GM12878 (cell line): ENCODE data around the gene CACNA2D3.

Experiments
- BHLHE40 ChIP-seq, 2 experiments: fragments of 450-650 bp in 1 of 2; IDR thresholded peaks; 2 replicates each; pipeline ENCODE4 v1.6.1; 2011 to 2017; ENCODE audit warnings: low read depth in 2 of 2, borderline replicate concordance in 1 of 2, improper control_type of control experiment in 1 of 2, low read length in 1 of 2, mild to moderate bottlenecking in 1 of 2
- EZH2 ChIP-seq: IDR thresholded peaks from 2 replicates; pipeline ENCODE4 v1.6.1; 2012; ENCODE audit warnings: low read depth, mild to moderate bottlenecking, control low read depth, inconsistent platforms, low read length, borderline replicate concordance; ENCODE audit not compliant: control insufficient read depth
- GABPA ChIP-seq: IDR thresholded peaks from 2 replicates; pipeline ENCODE4 v1.6.1; 2014; ENCODE audit warnings: antibody characterized with exemption, low read depth, mild to moderate bottlenecking, inconsistent platforms
- JUND ChIP-seq: IDR thresholded peaks from 2 replicates; pipeline ENCODE4 v1.6.1; 2012; ENCODE audit warnings: low read depth, mild to moderate bottlenecking, low read length, improper control_type of control experiment, moderate library complexity
- PAX5 ChIP-seq: IDR thresholded peaks from 2 replicates; pipeline ENCODE4 v1.6.1; 2011; ENCODE audit warnings: low read depth, low read length, borderline replicate concordance
- POLR2A ChIP-seq: IDR thresholded peaks from 2 replicates; pipeline ENCODE4 v1.6.1; 2011; ENCODE audit warnings: low read depth, mild to moderate bottlenecking, low read length
- SMAD5 ChIP-seq: IDR thresholded peaks from 2 replicates; pipeline ENCODE4 v1.6.1; 2016; ENCODE audit warnings: antibody characterized with exemption, low read depth
- SREBF2 ChIP-seq: IDR thresholded peaks from 2 replicates; pipeline ENCODE4 v1.6.1; 2012; ENCODE audit warnings: mild to moderate bottlenecking, low read length
- STAT1 ChIP-seq: fragments of 450-650 bp; conservative IDR thresholded peaks from 2 replicates; pipeline ENCODE4 v1.6.1; 2014; ENCODE audit warnings: antibody characterized with exemption, mild to moderate bottlenecking
- TF ChIP-seq, protein P1 (sequence below): fragments of 450-650 bp; IDR thresholded peaks from 2 replicates; pipeline ENCODE4 v1.6.1; 2016; ENCODE audit warnings: mild to moderate bottlenecking, moderate library complexity, borderline replicate concordance
- TF ChIP-seq, protein P2 (sequence below), 3 experiments: IDR thresholded peaks in 2 of 3; conservative IDR thresholded peaks in 1 of 3; 2 replicates each; pipeline ENCODE4 v1.5.1; 2011; ENCODE audit warnings: low read depth in 3 of 3, low read length in 3 of 3, mild to moderate bottlenecking in 3 of 3, control low read depth in 2 of 3, moderate library complexity in 2 of 3, inconsistent platforms in 1 of 3, mixed read lengths in 1 of 3; ENCODE audit not compliant: control insufficient read depth in 2 of 3, insufficient read depth in 1 of 3; ENCODE audit errors: extremely low read depth in 1 of 3

DNA sequence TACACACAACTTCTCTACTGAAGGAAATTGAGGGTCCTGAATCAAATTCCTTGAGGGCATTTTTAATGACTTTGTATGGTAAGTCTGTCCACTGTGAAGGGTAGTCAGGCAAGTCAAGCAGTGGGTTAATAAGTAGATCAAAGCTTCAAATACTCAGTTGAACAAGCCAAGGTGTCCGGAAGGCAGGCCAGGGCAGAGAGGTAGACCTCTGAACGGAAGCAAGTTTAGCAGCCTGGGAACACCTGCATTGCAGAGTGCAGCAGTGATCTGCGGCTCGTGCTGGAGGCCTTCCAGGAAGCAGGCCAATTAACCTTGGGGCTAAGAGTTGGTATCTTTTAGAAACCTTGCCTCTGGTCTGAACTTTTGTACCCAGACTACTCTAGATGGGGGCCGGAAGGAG, 661.7 kb downstream of the CACNA2D3 start:
- no peak for TF ChIP-seq POLR2A
- no peak for TF ChIP-seq PAX5
- TF ChIP-seq STAT1: no peak
- TF ChIP-seq JUND: no peak
- TF ChIP-seq EZH2: no peak
- no peak for TF ChIP-seq BHLHE40 (IDR thresholded peaks at IDR 0.05; ENCODE audit: borderline replicate concordance in 1 of 2, low read depth in 2 of 2, low read length in 1 of 2)
- TF ChIP-seq SREBF2: no peak
- TF ChIP-seq GABPA: no peak
- no peak for TF ChIP-seq SMAD5
- TF ChIP-seq, protein P1, sequence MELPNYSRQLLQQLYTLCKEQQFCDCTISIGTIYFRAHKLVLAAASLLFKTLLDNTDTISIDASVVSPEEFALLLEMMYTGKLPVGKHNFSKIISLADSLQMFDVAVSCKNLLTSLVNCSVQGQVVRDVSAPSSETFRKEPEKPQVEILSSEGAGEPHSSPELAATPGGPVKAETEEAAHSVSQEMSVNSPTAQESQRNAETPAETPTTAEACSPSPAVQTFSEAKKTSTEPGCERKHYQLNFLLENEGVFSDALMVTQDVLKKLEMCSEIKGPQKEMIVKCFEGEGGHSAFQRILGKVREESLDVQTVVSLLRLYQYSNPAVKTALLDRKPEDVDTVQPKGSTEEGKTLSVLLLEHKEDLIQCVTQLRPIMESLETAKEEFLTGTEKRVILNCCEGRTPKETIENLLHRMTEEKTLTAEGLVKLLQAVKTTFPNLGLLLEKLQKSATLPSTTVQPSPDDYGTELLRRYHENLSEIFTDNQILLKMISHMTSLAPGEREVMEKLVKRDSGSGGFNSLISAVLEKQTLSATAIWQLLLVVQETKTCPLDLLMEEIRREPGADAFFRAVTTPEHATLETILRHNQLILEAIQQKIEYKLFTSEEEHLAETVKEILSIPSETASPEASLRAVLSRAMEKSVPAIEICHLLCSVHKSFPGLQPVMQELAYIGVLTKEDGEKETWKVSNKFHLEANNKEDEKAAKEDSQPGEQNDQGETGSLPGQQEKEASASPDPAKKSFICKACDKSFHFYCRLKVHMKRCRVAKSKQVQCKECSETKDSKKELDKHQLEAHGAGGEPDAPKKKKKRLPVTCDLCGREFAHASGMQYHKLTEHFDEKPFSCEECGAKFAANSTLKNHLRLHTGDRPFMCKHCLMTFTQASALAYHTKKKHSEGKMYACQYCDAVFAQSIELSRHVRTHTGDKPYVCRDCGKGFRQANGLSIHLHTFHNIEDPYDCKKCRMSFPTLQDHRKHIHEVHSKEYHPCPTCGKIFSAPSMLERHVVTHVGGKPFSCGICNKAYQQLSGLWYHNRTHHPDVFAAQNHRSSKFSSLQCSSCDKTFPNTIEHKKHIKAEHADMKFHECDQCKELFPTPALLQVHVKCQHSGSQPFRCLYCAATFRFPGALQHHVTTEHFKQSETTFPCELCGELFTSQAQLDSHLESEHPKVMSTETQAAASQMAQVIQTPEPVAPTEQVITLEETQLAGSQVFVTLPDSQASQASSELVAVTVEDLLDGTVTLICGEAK: no peak
- TF ChIP-seq, protein P2, sequence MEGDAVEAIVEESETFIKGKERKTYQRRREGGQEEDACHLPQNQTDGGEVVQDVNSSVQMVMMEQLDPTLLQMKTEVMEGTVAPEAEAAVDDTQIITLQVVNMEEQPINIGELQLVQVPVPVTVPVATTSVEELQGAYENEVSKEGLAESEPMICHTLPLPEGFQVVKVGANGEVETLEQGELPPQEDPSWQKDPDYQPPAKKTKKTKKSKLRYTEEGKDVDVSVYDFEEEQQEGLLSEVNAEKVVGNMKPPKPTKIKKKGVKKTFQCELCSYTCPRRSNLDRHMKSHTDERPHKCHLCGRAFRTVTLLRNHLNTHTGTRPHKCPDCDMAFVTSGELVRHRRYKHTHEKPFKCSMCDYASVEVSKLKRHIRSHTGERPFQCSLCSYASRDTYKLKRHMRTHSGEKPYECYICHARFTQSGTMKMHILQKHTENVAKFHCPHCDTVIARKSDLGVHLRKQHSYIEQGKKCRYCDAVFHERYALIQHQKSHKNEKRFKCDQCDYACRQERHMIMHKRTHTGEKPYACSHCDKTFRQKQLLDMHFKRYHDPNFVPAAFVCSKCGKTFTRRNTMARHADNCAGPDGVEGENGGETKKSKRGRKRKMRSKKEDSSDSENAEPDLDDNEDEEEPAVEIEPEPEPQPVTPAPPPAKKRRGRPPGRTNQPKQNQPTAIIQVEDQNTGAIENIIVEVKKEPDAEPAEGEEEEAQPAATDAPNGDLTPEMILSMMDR (IDR thresholded peaks at IDR 0.05 in 2 of 3, conservative IDR thresholded peaks at IDR 0.05 in 1 of 3; ENCODE audit: control insufficient read depth in 2 of 3, extremely low read depth in 1 of 3, insufficient read depth in 1 of 3, low read depth in 3 of 3, low read length in 3 of 3): no peak
